NCI-H1048 (cell line): ENCODE data around the gene VAV3.
"Not testable (repeated sequence)": the region's sequence is repeated elsewhere in the genome, so short reads cannot be mapped to it uniquely, and the experiment has no call there.

ENCODE experiments used
- DNase-seq: peaks from one replicate; lab custom pipeline; 2025; lab: John Stamatoyannopoulos, UW

VAV3 gene

GRCh38 chr1:107681001-107681479 lies 283.9 kb downstream of the VAV3 start:
- no peak for DNase-seq

GRCh38 chr1:107680579-107680985 lies 284.4 kb downstream of the VAV3 start:
- DNase-seq: no peak

- no peak for DNase-seq
Measured at GRCh38 chr1:107679411-107679953, 285.5 kb downstream of the VAV3 start.

- no peak for DNase-seq
Measured at GRCh38 chr1:107678993-107679392, 286.0 kb downstream of the VAV3 start.

- no peak for DNase-seq
Measured at GRCh38 chr1:107677697-107678096, 287.3 kb downstream of the VAV3 start.

- no peak for DNase-seq
Measured at GRCh38 chr1:107674486-107674885, 290.5 kb downstream of the VAV3 start.

- DNase-seq: no peak
Measured at GRCh38 chr1:107673006-107673405, 292.0 kb downstream of the VAV3 start.

- no peak for DNase-seq
Measured at GRCh38 chr1:107670397-107671040, 294.5 kb downstream of the VAV3 start.

- DNase-seq: peak; percentile 47
Measured at GRCh38 chr1:107669996-107670395, 295.0 kb downstream of the VAV3 start.

GRCh38 chr1:107668762-107669161 lies 296.2 kb downstream of the VAV3 start:
- no peak for DNase-seq

GRCh38 chr1:107666493-107666892 lies 298.5 kb downstream of the VAV3 start:
- DNase-seq: no peak

- no peak for DNase-seq
Measured at GRCh38 chr1:107664982-107665925, 299.7 kb downstream of the VAV3 start.

GRCh38 chr1:107662971-107663370 lies 302.0 kb downstream of the VAV3 start:
- no peak for DNase-seq

- no peak for DNase-seq
Measured at GRCh38 chr1:107661158-107661557, 303.8 kb downstream of the VAV3 start.

- no peak for DNase-seq
Measured at GRCh38 chr1:107659961-107660360, 305.0 kb downstream of the VAV3 start.

- no peak for DNase-seq
Measured at GRCh38 chr1:107657356-107657755, 307.6 kb downstream of the VAV3 start.

GRCh38 chr1:107653765-107654164 lies 311.2 kb downstream of the VAV3 start:
- DNase-seq: no peak

- no peak for DNase-seq
Measured at GRCh38 chr1:107653005-107653404, 312.0 kb downstream of the VAV3 start.

GRCh38 chr1:107650825-107651224 lies 314.2 kb downstream of the VAV3 start:
- DNase-seq: not testable (repeated sequence)

GRCh38 chr1:107649023-107649422 lies 316.0 kb downstream of the VAV3 start:
- DNase-seq: no peak

GRCh38 chr1:107648071-107648470 lies 316.9 kb downstream of the VAV3 start:
- DNase-seq: no peak

- no peak for DNase-seq
Measured at GRCh38 chr1:107647012-107647411, 318.0 kb downstream of the VAV3 start.

- no peak for DNase-seq
Measured at GRCh38 chr1:107643766-107644165, 321.2 kb downstream of the VAV3 start.
